Neural cell (in vitro differentiated cells): Measurements from ENCODE around the gene UBXN2A. TPM values are rescaled to one million over a fixed set of nuclear protein-coding genes. Genes with fewer than 3 reads are reported as not detected.

Experiments
- H2AFZ ChIP-seq: fragments of 200-600, 300-800 bp; sonication (generic), shearing (Covaris generic); 2 replicates; pipeline ENCODE4 v1.6.0; 2014; ENCODE audit warnings: low read depth, mild to moderate bottlenecking, antibody characterized with exemption, low read length, moderate library complexity
- H3F3A ChIP-seq: fragments of 200-600 bp; shearing (Covaris generic); 2 replicates; pipeline ENCODE4 v1.6.1; 2016; ENCODE audit warnings: mild to moderate bottlenecking, moderate library complexity, mixed read lengths, antibody characterized with exemption, low read length; ENCODE audit not compliant: insufficient read depth, poor library complexity, severe bottlenecking
- H3K27ac ChIP-seq: fragments of 200-600, 300-800 bp; sonication (generic), shearing (Covaris generic); 2 replicates; pipeline ENCODE4 v1.5.1; 2014; ENCODE audit warnings: mild to moderate bottlenecking, low read length, moderate library complexity
- H3K27me3 ChIP-seq: fragments of 300-800, 200-600 bp; sonication (generic), shearing (Covaris generic); 2 replicates; pipeline ENCODE4 v1.6.0; 2014; ENCODE audit warnings: mild to moderate bottlenecking, low read depth, low read length, moderate library complexity; ENCODE audit not compliant: insufficient read depth
- H3K36me3 ChIP-seq: fragments of 300-800, 200-600 bp; sonication (generic), shearing (Covaris generic); 2 replicates; pipeline ENCODE4 v1.5.1; 2014; ENCODE audit warnings: mild to moderate bottlenecking, antibody characterized with exemption, low read length, moderate library complexity; ENCODE audit not compliant: insufficient read depth
- H3K4me2 ChIP-seq: fragments of 300-800, 200-600 bp; sonication (generic), shearing (Covaris generic); 2 replicates; pipeline ENCODE4 v1.6.0; 2014; ENCODE audit warnings: mild to moderate bottlenecking, low read length
- H3K4me3 ChIP-seq: fragments of 300-800, 200-600 bp; sonication (generic), shearing (Covaris generic); 2 replicates; pipeline ENCODE4 v1.5.1; 2014; ENCODE audit warnings: mild to moderate bottlenecking, low read length, moderate library complexity
- H3K79me2 ChIP-seq: fragments of 200-600 bp; shearing (Covaris generic); replicated peaks from 2 replicates; pipeline ENCODE4 v1.6.0; 2014; ENCODE audit warnings: mild to moderate bottlenecking, low read length, moderate library complexity; ENCODE audit not compliant: insufficient read depth
- H3K9ac ChIP-seq: fragments of 300-800, 200-600 bp; sonication (generic), shearing (Covaris generic); 2 replicates; pipeline ENCODE4 v1.6.1; 2016; ENCODE audit warnings: mild to moderate bottlenecking, low read length, mixed read lengths
- H3K9me2 ChIP-seq: fragments of 200-600 bp; shearing (Covaris generic); 2 replicates; pipeline ENCODE4 v1.6.1; 2016; ENCODE audit warnings: mild to moderate bottlenecking, low read length, mixed read lengths; ENCODE audit not compliant: insufficient read depth
- H3K9me3 ChIP-seq: fragments of 200-600, 300-800 bp; sonication (generic), shearing (Covaris generic); 2 replicates; pipeline ENCODE4 v1.6.1; 2016; ENCODE audit warnings: mild to moderate bottlenecking, mixed run types, low read length, moderate library complexity, mixed read lengths
- H4K20me1 ChIP-seq: fragments of 200-600 bp; shearing (Covaris generic); 2 replicates; pipeline ENCODE4 v1.6.1; 2016; ENCODE audit warnings: mild to moderate bottlenecking, mixed run types; ENCODE audit not compliant: insufficient read depth
- EP300 ChIP-seq: fragments of 450-650 bp; conservative IDR thresholded peaks from 2 replicates; pipeline ENCODE4 v1.6.1; 2014; ENCODE audit warnings: antibody characterized with exemption, mild to moderate bottlenecking, moderate library complexity; ENCODE audit not compliant: poor library complexity, severe bottlenecking
- EZH2 ChIP-seq: fragments of 200-600, 300-800 bp; shearing (Covaris generic), sonication (generic); IDR thresholded peaks from 2 replicates; pipeline ENCODE4 v1.6.1; 2014; ENCODE audit warnings: antibody characterized with exemption, low read length, borderline replicate concordance, mild to moderate bottlenecking; ENCODE audit not compliant: insufficient read depth, poor library complexity, severe bottlenecking
- MXI1 ChIP-seq: fragments of 450-650 bp; conservative IDR thresholded peaks from 2 replicates; pipeline ENCODE4 v1.6.1; 2014; ENCODE audit warnings: antibody characterized with exemption, mild to moderate bottlenecking; ENCODE audit not compliant: poor library complexity, severe bottlenecking
- POLR2AphosphoS5 ChIP-seq: IDR thresholded peaks from 2 replicates; pipeline ENCODE4 v1.6.1; 2012
- RAD21 ChIP-seq: fragments of 450-650 bp; conservative IDR thresholded peaks from 2 replicates; pipeline ENCODE4 v1.6.1; 2014; ENCODE audit warnings: antibody characterized with exemption, mild to moderate bottlenecking, moderate library complexity
- SMC3 ChIP-seq: fragments of 450-650 bp; conservative IDR thresholded peaks from 2 replicates; pipeline ENCODE4 v1.6.1; 2014; ENCODE audit warnings: antibody characterized with exemption, mild to moderate bottlenecking, moderate library complexity; ENCODE audit not compliant: poor library complexity
- TAF1 ChIP-seq: IDR thresholded peaks from 2 replicates; pipeline ENCODE4 v1.6.1; 2012; ENCODE audit warnings: low read depth
- polyA plus RNA-seq: library from polyadenylated mRNA; depleted of rRNA; stranded (reverse); fragments of >200 nt; gene quantifications from 2 replicates; pipeline ENCODE4 v1.2.3, GENCODE V29; 2014
- TF ChIP-seq, protein P1 (sequence below): IDR thresholded peaks from 2 replicates; pipeline ENCODE4 v1.6.1; 2012; ENCODE audit warnings: borderline replicate concordance
- TF ChIP-seq, protein P2 (sequence below): fragments of 450-650 bp; IDR thresholded peaks from 2 replicates; pipeline ENCODE4 v1.5.1; 2014; ENCODE audit warnings: antibody characterized with exemption, mild to moderate bottlenecking, moderate library complexity; ENCODE audit not compliant: poor library complexity, severe bottlenecking

The UBXN2A gene
- polyA plus RNA-seq, 1 donor from 2014 or later: 11.0 TPM

DNA sequence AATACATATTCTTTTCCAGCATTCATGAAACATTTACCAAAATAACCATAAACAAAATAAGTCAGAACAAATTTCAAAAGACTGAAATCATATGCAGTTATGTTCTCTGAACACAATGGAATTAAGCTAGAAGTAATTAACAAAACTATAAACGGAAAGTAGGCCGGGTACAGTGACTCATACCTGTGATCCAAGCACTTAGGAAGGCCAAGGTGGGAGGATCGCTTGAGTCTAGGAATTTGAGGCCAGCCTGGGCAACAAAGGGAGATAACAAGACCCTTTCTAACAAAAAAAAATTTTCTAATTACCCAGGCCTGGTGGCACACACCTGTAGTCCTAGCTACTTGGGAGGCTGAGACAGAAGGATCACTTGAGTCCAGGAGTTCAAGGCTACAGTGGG is 28.2 kb upstream of the UBXN2A start:
- Histone ChIP-seq H2AFZ (no peak overlapping the region), H3K27me3 (no peaks in the 10 kb centered on the region), H3K27ac (no peak overlapping the region), H3K4me2 (no peak overlapping the region), H3K9me2 (no peaks in the 10 kb centered on the region), H4K20me1 (no peaks in the 10 kb centered on the region), H3K9me3 (no peaks in the 10 kb centered on the region), H3K36me3 (no peaks in the 10 kb centered on the region), H3K9ac (no peak overlapping the region), H3K79me2 (peaks cover 47% of the 10 kb centered on the region), H3F3A (no peaks in the 10 kb centered on the region), H3K4me3 (no peak overlapping the region)
- TF ChIP-seq POLR2AphosphoS5 (no peak), MXI1 (no peak), SMC3 (no peak), RAD21 (no peak), TAF1 (no peak), EZH2 (no peak), EP300 (no peak)
- TF ChIP-seq, protein P1, sequence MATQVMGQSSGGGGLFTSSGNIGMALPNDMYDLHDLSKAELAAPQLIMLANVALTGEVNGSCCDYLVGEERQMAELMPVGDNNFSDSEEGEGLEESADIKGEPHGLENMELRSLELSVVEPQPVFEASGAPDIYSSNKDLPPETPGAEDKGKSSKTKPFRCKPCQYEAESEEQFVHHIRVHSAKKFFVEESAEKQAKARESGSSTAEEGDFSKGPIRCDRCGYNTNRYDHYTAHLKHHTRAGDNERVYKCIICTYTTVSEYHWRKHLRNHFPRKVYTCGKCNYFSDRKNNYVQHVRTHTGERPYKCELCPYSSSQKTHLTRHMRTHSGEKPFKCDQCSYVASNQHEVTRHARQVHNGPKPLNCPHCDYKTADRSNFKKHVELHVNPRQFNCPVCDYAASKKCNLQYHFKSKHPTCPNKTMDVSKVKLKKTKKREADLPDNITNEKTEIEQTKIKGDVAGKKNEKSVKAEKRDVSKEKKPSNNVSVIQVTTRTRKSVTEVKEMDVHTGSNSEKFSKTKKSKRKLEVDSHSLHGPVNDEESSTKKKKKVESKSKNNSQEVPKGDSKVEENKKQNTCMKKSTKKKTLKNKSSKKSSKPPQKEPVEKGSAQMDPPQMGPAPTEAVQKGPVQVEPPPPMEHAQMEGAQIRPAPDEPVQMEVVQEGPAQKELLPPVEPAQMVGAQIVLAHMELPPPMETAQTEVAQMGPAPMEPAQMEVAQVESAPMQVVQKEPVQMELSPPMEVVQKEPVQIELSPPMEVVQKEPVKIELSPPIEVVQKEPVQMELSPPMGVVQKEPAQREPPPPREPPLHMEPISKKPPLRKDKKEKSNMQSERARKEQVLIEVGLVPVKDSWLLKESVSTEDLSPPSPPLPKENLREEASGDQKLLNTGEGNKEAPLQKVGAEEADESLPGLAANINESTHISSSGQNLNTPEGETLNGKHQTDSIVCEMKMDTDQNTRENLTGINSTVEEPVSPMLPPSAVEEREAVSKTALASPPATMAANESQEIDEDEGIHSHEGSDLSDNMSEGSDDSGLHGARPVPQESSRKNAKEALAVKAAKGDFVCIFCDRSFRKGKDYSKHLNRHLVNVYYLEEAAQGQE: no peak
- TF ChIP-seq, protein P2, sequence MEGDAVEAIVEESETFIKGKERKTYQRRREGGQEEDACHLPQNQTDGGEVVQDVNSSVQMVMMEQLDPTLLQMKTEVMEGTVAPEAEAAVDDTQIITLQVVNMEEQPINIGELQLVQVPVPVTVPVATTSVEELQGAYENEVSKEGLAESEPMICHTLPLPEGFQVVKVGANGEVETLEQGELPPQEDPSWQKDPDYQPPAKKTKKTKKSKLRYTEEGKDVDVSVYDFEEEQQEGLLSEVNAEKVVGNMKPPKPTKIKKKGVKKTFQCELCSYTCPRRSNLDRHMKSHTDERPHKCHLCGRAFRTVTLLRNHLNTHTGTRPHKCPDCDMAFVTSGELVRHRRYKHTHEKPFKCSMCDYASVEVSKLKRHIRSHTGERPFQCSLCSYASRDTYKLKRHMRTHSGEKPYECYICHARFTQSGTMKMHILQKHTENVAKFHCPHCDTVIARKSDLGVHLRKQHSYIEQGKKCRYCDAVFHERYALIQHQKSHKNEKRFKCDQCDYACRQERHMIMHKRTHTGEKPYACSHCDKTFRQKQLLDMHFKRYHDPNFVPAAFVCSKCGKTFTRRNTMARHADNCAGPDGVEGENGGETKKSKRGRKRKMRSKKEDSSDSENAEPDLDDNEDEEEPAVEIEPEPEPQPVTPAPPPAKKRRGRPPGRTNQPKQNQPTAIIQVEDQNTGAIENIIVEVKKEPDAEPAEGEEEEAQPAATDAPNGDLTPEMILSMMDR: no peak

DNA sequence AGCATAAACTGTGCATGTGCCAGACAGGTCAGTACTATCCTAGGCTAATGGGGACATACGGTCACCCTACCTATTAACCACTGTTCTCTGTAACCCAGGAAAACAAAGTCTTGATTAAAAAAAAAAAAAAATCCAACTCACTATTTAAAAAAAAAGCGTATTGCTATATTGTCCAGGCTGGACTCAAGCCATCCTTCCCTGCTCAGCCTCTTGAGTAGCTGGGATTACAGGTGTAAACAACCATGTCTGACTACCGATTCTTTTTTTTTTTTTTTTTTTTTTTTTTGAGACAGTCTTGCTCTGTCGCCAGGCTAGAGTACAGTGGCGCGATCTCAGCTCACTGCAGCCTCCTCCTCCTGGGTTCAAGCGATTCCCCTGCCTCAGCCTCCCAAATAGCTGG is 24.9 kb upstream of the UBXN2A start:
- H2AFZ ChIP-seq: no peak overlapping the region
- no peaks in the 10 kb centered on the region for H3K9me3 ChIP-seq
- no peak overlapping the region for H3K4me3 ChIP-seq
- H3K9me2 ChIP-seq: no peaks in the 10 kb centered on the region
- no peaks in the 10 kb centered on the region for H3K36me3 ChIP-seq
- H3K27ac ChIP-seq: no peak overlapping the region
- no peak overlapping the region for H3K9ac ChIP-seq
- H3F3A ChIP-seq: no peaks in the 10 kb centered on the region
- no peak overlapping the region for H3K4me2 ChIP-seq
- H4K20me1 ChIP-seq: no peaks in the 10 kb centered on the region
- no peaks in the 10 kb centered on the region for H3K27me3 ChIP-seq
- no peak for TF ChIP-seq SMC3
- no peak for TF ChIP-seq POLR2AphosphoS5
- TF ChIP-seq, protein P1: no peak
- TF ChIP-seq EZH2: no peak
- no peak for TF ChIP-seq RAD21
- TF ChIP-seq, protein P2: no peak
- no peak for TF ChIP-seq MXI1
- TF ChIP-seq EP300: no peak
- no peak for TF ChIP-seq TAF1
- peaks cover 72% of the 10 kb centered on the region for H3K79me2 ChIP-seq
